HepG2 (cell line): ENCODE data around the gene VWA7. TPM values are rescaled to one million over a fixed set of nuclear protein-coding genes. Genes with fewer than 3 reads are reported as not detected.
"Not testable (repeated sequence)": the region's sequence is repeated elsewhere in the genome, so short reads cannot be mapped to it uniquely, and the experiment has no call there.

Source experiments
- BHLHE40 ChIP-seq: IDR thresholded peaks from 2 replicates; pipeline ENCODE4 v1.6.1; 2011; ENCODE audit warnings: low read length, improper control_type of control experiment
- FOXA1 ChIP-seq, 2 experiments: fragments of 450-650 bp in 1 of 2; sonication (generic) in 1 of 2; formaldehyde crosslinking in 1 of 2; IDR thresholded peaks; 2 replicates each; pipeline versions ENCODE4 v1.4.0 to v1.6.1; 2016 to 2020; ENCODE audit warnings: missing genetic modification reagents in 1 of 2
- FOXA3 ChIP-seq: IDR thresholded peaks from 2 replicates; pipeline ENCODE4 v1.6.1; 2016; ENCODE audit warnings: missing genetic modification reagents, missing compliant biosample characterization
- FOXK2 ChIP-seq: fragments of 450-650 bp; IDR thresholded peaks from 2 replicates; pipeline ENCODE4 v1.6.1; 2016
- FOXO1 ChIP-seq: sonication (generic); formaldehyde crosslinking; IDR thresholded peaks from 2 replicates; pipeline ENCODE4 v1.4.0; 2020; ENCODE audit warnings: missing genetic modification reagents
- GTF3A ChIP-seq: sonication (generic); formaldehyde crosslinking; conservative IDR thresholded peaks from 2 replicates; pipeline ENCODE4 v1.4.0; 2020; ENCODE audit warnings: mild to moderate bottlenecking, missing genetic modification reagents
- HNF4A ChIP-seq: sonication (generic); formaldehyde crosslinking; IDR thresholded peaks from 2 replicates; pipeline ENCODE4 v1.4.0; 2020; ENCODE audit warnings: missing genetic modification reagents
- RXRA ChIP-seq: sonication (generic); formaldehyde crosslinking; IDR thresholded peaks from 2 replicates; pipeline ENCODE4 v1.5.1; 2020; ENCODE audit warnings: missing genetic modification reagents
- SMAD3 ChIP-seq: sonication (generic); formaldehyde crosslinking; IDR thresholded peaks from 2 replicates; pipeline ENCODE4 v1.4.0; 2020; ENCODE audit warnings: missing genetic modification reagents
- SOX13 ChIP-seq, 3 experiments: fragments of 450-650 bp in 1 of 3; sonication (generic) in 1 of 3; formaldehyde crosslinking in 1 of 3; IDR thresholded peaks in 2 of 3; conservative IDR thresholded peaks in 1 of 3; 2 replicates each; pipeline versions ENCODE4 v1.5.0 to v1.6.1; 2016 to 2020; ENCODE audit warnings: antibody characterized with exemption in 1 of 3, mild to moderate bottlenecking in 1 of 3, missing compliant biosample characterization in 1 of 3, missing genetic modification reagents in 1 of 3, moderate library complexity in 1 of 3
- SOX6 ChIP-seq, 2 experiments: fragments of 450-650 bp in 1 of 2; sonication (generic) in 1 of 2; formaldehyde crosslinking in 1 of 2; IDR thresholded peaks; 2 replicates each; pipeline versions ENCODE4 v1.4.0 to v1.6.1; 2017 to 2020; ENCODE audit warnings: antibody characterized with exemption in 1 of 2, mild to moderate bottlenecking in 1 of 2, missing genetic modification reagents in 1 of 2
- TARDBP ChIP-seq: sonication (generic); formaldehyde crosslinking; IDR thresholded peaks from 2 replicates; pipeline ENCODE4 v1.8.0; 2022; ENCODE audit warnings: mild to moderate bottlenecking, missing genetic modification reagents
- TBX2 ChIP-seq: sonication (generic); formaldehyde crosslinking; IDR thresholded peaks from 2 replicates; pipeline ENCODE4 v1.5.0; 2020; ENCODE audit warnings: missing genetic modification reagents, mild to moderate bottlenecking, borderline replicate concordance
- YEATS2 ChIP-seq: sonication (generic); formaldehyde crosslinking; IDR thresholded peaks from 2 replicates; pipeline ENCODE4 v1.4.0; 2020; ENCODE audit warnings: missing genetic modification reagents, borderline replicate concordance
- ZNF138 ChIP-seq: sonication (generic); formaldehyde crosslinking; IDR thresholded peaks from 2 replicates; pipeline ENCODE4 v1.5.0; 2020; ENCODE audit warnings: mild to moderate bottlenecking, low read depth, missing genetic modification reagents
- ZNF264 ChIP-seq: sonication (generic); formaldehyde crosslinking; IDR thresholded peaks from 2 replicates; pipeline ENCODE4 v1.4.0; 2020; ENCODE audit warnings: missing genetic modification reagents
- ZNF292 ChIP-seq: sonication (generic); formaldehyde crosslinking; IDR thresholded peaks from 2 replicates; pipeline ENCODE4 v1.8.1; 2022; ENCODE audit warnings: mild to moderate bottlenecking, low read depth, missing genetic modification reagents, borderline replicate concordance
- ZNF335 ChIP-seq: sonication (generic); formaldehyde crosslinking; IDR thresholded peaks from 2 replicates; pipeline ENCODE4 v1.4.0; 2020; ENCODE audit warnings: missing genetic modification reagents
- ZNF543 ChIP-seq: sonication (generic); formaldehyde crosslinking; IDR thresholded peaks from 2 replicates; pipeline ENCODE4 v1.4.0; 2020; ENCODE audit warnings: mild to moderate bottlenecking, missing genetic modification reagents
- ZSCAN29 ChIP-seq: sonication (generic); formaldehyde crosslinking; conservative IDR thresholded peaks from 2 replicates; pipeline ENCODE4 v1.4.0; 2020; ENCODE audit warnings: mild to moderate bottlenecking, missing genetic modification reagents
- polyA plus RNA-seq, 8 experiments: library from polyadenylated mRNA; depleted of rRNA in 3 of 8; stranded (reverse) in 7 of 8; unstranded in 1 of 8; fragments of >200 nt; fragmentation: Illumina TruSeq in 4 of 8; extraction: Trizol in 4 of 8; gene quantifications; 2 replicates each; pipeline versions ENCODE4 v1.2.1 to v1.2.3, GENCODE V29; 2011 to 2016; ENCODE audit warnings: low read depth in 4 of 8, missing spikeins in 1 of 8, mixed read lengths in 1 of 8; ENCODE audit not compliant: insufficient read depth in 1 of 8
- total RNA-seq, 5 experiments: library from RNA; depleted of rRNA; stranded (reverse); fragments of >200 nt; fragmentation: Illumina TruSeq; extraction: Trizol; gene quantifications; 2 replicates each; pipeline ENCODE4 v1.2.3, GENCODE V29; 2016; ENCODE audit warnings: low read depth in 1 of 5
- TF ChIP-seq, protein P1 (sequence below): sonication (generic); formaldehyde crosslinking; conservative IDR thresholded peaks from 2 replicates; pipeline ENCODE4 v1.4.0; 2020; ENCODE audit warnings: missing genetic modification reagents
- TF ChIP-seq, protein P2 (sequence below): sonication (generic); formaldehyde crosslinking; IDR thresholded peaks from 2 replicates; pipeline ENCODE4 v1.4.0; 2020; ENCODE audit warnings: mild to moderate bottlenecking, missing genetic modification reagents, borderline replicate concordance
- TF ChIP-seq, protein P3 (sequence below): sonication (generic); IDR thresholded peaks from 2 replicates; pipeline ENCODE4 v1.6.1; 2016; ENCODE audit warnings: low read depth, borderline replicate concordance

Gene VWA7
- total and polyA plus RNA-seq, 2 of the 13 experiments (the other 11 are each of a cell fraction or from before 2014, with no cell fraction given): 0.86 to 3.3 TPM

- not testable (repeated sequence) for TF ChIP-seq SOX13, SOX6, FOXA1 (IDR thresholded peaks at IDR 0.05)
- TF ChIP-seq SOX13 (CRISPR knock-in tag; conservative IDR thresholded peaks at IDR 0.05 in 1 of 2, IDR thresholded peaks at IDR 0.05 in 1 of 2) (peak in 1 of 2 experiments; percentile 27; a peak in 1 of 4 replicates), YEATS2 (CRISPR knock-in tag) (0 out of 2 replicates have a peak, but pooled peaks have one; percentile 13), ZSCAN29 (CRISPR knock-in tag) (peak; percentile 75), BHLHE40 (peak; percentile 45; the same call in 1 of the 2 replicates), GTF3A (CRISPR knock-in tag) (0 out of 2 replicates have a peak, but pooled peaks have one; percentile 61), RXRA (CRISPR knock-in tag) (peak; percentile 90), SOX6 (CRISPR knock-in tag; IDR thresholded peaks at IDR 0.05) (peak; percentile 47; the same call in 1 of the 2 replicates), ZNF292 (CRISPR knock-in tag) (peak; percentile 45; the same call in 1 of the 2 replicates), ZNF543 (0 out of 2 replicates have a peak, but pooled peaks have one; percentile 43), FOXK2 (peak; percentile 49; the same call in 1 of the 2 replicates), ZNF264 (0 out of 2 replicates have a peak, but pooled peaks have one; percentile 42), SMAD3 (0 out of 2 replicates have a peak, but pooled peaks have one; percentile 17), ZNF335 (CRISPR knock-in tag) (peak; percentile 80; the same call in 1 of the 2 replicates), ZNF138 (CRISPR knock-in tag) (0 out of 2 replicates have a peak, but pooled peaks have one; percentile 29), FOXA3 (CRISPR knock-in tag) (peak; percentile 39), TARDBP (CRISPR knock-in tag) (peak; percentile 31; the same call in 1 of the 2 replicates), HNF4A (CRISPR knock-in tag) (peak; percentile 66), FOXA1 (CRISPR knock-in tag; IDR thresholded peaks at IDR 0.05) (peak; percentile 69), FOXO1 (CRISPR knock-in tag) (peak; percentile 51; the same call in 1 of the 2 replicates), TBX2 (0 out of 2 replicates have a peak, but pooled peaks have one; percentile 59)
- TF ChIP-seq, protein P1, sequence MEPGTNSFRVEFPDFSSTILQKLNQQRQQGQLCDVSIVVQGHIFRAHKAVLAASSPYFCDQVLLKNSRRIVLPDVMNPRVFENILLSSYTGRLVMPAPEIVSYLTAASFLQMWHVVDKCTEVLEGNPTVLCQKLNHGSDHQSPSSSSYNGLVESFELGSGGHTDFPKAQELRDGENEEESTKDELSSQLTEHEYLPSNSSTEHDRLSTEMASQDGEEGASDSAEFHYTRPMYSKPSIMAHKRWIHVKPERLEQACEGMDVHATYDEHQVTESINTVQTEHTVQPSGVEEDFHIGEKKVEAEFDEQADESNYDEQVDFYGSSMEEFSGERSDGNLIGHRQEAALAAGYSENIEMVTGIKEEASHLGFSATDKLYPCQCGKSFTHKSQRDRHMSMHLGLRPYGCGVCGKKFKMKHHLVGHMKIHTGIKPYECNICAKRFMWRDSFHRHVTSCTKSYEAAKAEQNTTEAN (CRISPR knock-in tag): 0 out of 2 replicates have a peak, but pooled peaks have one; percentile 15
- TF ChIP-seq, protein P2, sequence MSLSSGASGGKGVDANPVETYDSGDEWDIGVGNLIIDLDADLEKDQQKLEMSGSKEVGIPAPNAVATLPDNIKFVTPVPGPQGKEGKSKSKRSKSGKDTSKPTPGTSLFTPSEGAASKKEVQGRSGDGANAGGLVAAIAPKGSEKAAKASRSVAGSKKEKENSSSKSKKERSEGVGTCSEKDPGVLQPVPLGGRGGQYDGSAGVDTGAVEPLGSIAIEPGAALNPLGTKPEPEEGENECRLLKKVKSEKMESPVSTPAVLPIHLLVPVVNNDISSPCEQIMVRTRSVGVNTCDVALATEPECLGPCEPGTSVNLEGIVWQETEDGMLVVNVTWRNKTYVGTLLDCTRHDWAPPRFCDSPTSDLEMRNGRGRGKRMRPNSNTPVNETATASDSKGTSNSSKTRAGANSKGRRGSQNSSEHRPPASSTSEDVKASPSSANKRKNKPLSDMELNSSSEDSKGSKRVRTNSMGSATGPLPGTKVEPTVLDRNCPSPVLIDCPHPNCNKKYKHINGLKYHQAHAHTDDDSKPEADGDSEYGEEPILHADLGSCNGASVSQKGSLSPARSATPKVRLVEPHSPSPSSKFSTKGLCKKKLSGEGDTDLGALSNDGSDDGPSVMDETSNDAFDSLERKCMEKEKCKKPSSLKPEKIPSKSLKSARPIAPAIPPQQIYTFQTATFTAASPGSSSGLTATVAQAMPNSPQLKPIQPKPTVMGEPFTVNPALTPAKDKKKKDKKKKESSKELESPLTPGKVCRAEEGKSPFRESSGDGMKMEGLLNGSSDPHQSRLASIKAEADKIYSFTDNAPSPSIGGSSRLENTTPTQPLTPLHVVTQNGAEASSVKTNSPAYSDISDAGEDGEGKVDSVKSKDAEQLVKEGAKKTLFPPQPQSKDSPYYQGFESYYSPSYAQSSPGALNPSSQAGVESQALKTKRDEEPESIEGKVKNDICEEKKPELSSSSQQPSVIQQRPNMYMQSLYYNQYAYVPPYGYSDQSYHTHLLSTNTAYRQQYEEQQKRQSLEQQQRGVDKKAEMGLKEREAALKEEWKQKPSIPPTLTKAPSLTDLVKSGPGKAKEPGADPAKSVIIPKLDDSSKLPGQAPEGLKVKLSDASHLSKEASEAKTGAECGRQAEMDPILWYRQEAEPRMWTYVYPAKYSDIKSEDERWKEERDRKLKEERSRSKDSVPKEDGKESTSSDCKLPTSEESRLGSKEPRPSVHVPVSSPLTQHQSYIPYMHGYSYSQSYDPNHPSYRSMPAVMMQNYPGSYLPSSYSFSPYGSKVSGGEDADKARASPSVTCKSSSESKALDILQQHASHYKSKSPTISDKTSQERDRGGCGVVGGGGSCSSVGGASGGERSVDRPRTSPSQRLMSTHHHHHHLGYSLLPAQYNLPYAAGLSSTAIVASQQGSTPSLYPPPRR (CRISPR knock-in tag): peak; percentile 51; the same call in 1 of the 2 replicates
- TF ChIP-seq, protein P3, sequence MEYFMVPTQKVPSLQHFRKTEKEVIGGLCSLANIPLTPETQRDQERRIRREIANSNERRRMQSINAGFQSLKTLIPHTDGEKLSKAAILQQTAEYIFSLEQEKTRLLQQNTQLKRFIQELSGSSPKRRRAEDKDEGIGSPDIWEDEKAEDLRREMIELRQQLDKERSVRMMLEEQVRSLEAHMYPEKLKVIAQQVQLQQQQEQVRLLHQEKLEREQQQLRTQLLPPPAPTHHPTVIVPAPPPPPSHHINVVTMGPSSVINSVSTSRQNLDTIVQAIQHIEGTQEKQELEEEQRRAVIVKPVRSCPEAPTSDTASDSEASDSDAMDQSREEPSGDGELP: peak; percentile 39; the same call in 1 of the 2 replicates
Observed at GRCh38 chr6:31808599-31808998, 31.5 kb upstream of the VWA7 start (continued).
